MCF 10A (cell line): ENCODE results near the gene GRM5. TPM values are rescaled to one million over a fixed set of nuclear protein-coding genes. Genes with fewer than 3 reads are reported as not detected.
"Not testable (repeated sequence)": the region's sequence is repeated elsewhere in the genome, so short reads cannot be mapped to it uniquely, and the experiment has no call there.

Source experiments
- BruUV-seq: library from RNA; stranded (reverse); fragments of 400-500 nt; replicated peaks from 2 replicates; lab custom pipeline; 2021; lab: Mats Ljungman, UMichigan
- CTCF ChIA-PET: fragments of 300-600 bp; sonication (Branson Sonifier 250); formaldehyde crosslinking; extraction: SDS; loops from one replicate; lab custom pipeline; 2021; ENCODE audit warnings: antibody characterized with exemption, inconsistent platforms; lab: Yijun Ruan, JAX
- POLR2A ChIA-PET: fragments of 300-600, 350-650 bp; sonication (Branson Sonifier 250); formaldehyde crosslinking; extraction: SDS; loops from one replicate; lab custom pipeline; 2020; ENCODE audit warnings: antibody characterized with exemption, inconsistent platforms; lab: Yijun Ruan, JAX
- DNase-seq: peaks from one replicate; pipeline ENCODE4 v3.0.0-alpha.2; 2018; ENCODE audit not compliant: unreplicated experiment
- H3K27ac Mint-ChIP-seq: one replicate; pipeline ENCODE4 v1.8.0; 2022; ENCODE audit warnings: mild to moderate bottlenecking, low read depth, mixed read lengths; ENCODE audit not compliant: unreplicated experiment
- H3K27me3 Mint-ChIP-seq: one replicate; pipeline ENCODE4 v1.8.0; 2022; ENCODE audit warnings: mixed read lengths; ENCODE audit not compliant: insufficient read depth, unreplicated experiment
- H3K36me3 Mint-ChIP-seq: one replicate; pipeline ENCODE4 v1.8.0; 2022; ENCODE audit warnings: mild to moderate bottlenecking, moderate library complexity, mixed read lengths; ENCODE audit not compliant: insufficient read depth, unreplicated experiment
- H3K4me1 Mint-ChIP-seq: one replicate; pipeline ENCODE4 v1.8.0; 2022; ENCODE audit warnings: mixed read lengths; ENCODE audit not compliant: insufficient read depth, unreplicated experiment
- H3K4me3 Mint-ChIP-seq: one replicate; pipeline ENCODE4 v1.8.0; 2022; ENCODE audit warnings: mild to moderate bottlenecking, moderate library complexity, mixed read lengths; ENCODE audit not compliant: unreplicated experiment
- H3K9me3 Mint-ChIP-seq: one replicate; pipeline ENCODE4 v1.8.0; 2022; ENCODE audit warnings: mixed read lengths; ENCODE audit not compliant: unreplicated experiment
- intact Hi-C: fragments of 100-400 bp; cut with micrococcal nuclease; formaldehyde crosslinking; loops from 2 replicates; pipeline ENCODE4 v1.14.1; 2022
- total RNA-seq: library from RNA; stranded (reverse); gene quantifications from 2 replicates; pipeline ENCODE4 v1.2.3, GENCODE V29; 2022
- TF ChIP-seq, protein P1 (sequence below): fragments of 200-600 bp; IDR thresholded peaks from one replicate; pipeline ENCODE4 v1.8.0; 2022; ENCODE audit warnings: antibody characterized with exemption, mild to moderate bottlenecking; ENCODE audit not compliant: unreplicated experiment

The GRM5 gene
- total RNA-seq, 1 experiment from 2014 or later: not detected

DNA sequence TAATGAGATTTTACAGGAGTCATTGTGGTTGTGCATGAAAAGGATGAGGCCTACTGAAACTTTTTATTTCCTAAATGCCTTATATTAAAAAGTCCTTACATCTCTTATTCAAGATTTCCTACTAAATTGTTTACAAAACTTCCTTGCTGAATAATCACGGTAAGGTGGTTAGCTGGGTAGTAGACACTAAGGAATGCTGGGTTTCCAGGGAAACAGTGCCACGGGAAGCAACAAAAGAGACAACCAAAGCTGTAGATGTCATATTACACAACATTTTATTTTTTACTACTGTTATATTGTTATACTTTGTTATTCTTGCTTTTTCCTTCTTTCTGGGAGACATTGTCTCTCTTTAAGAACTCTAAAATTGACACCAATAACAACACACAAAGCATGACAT, 36.1 kb downstream of the GRM5 start:
- intact Hi-C loops, BruUV-seq: not testable (repeated sequence)

DNA sequence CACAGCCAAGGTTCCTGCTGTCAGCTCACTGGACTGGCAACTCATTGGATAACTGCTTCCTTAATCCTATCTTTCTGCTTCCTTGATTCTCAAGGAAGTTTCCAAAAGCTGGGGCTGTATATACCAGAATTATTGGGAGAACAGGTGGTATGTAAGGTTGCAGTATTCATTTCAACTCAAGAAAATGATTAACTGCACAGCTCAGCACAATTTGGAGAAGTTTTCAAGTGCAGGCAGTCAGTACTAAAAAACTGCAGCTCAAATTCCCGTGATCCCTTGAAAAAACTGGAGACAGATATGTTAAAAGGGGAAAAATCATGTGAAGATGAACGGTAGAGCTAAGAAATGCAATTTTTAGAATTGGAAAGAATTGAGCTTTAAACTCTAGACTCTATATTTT, 44.4 kb downstream of the GRM5 start:
- POLR2A ChIA-PET: no interaction called here
- Mint-ChIP-seq H3K9me3 (no peaks in the 10 kb centered on the region), H3K36me3 (no peaks in the 10 kb centered on the region), H3K4me1 (no peaks in the 10 kb centered on the region), H3K4me3 (no peak overlapping the region), H3K27ac (no peak overlapping the region), H3K27me3 (peaks cover 16% of the 10 kb centered on the region)
- TF ChIP-seq, protein P1, sequence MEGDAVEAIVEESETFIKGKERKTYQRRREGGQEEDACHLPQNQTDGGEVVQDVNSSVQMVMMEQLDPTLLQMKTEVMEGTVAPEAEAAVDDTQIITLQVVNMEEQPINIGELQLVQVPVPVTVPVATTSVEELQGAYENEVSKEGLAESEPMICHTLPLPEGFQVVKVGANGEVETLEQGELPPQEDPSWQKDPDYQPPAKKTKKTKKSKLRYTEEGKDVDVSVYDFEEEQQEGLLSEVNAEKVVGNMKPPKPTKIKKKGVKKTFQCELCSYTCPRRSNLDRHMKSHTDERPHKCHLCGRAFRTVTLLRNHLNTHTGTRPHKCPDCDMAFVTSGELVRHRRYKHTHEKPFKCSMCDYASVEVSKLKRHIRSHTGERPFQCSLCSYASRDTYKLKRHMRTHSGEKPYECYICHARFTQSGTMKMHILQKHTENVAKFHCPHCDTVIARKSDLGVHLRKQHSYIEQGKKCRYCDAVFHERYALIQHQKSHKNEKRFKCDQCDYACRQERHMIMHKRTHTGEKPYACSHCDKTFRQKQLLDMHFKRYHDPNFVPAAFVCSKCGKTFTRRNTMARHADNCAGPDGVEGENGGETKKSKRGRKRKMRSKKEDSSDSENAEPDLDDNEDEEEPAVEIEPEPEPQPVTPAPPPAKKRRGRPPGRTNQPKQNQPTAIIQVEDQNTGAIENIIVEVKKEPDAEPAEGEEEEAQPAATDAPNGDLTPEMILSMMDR: no peak
- intact Hi-C loops: no loop called here
- no peak for DNase-seq
- CTCF ChIA-PET: no interaction called here
- BruUV-seq: no TSS peak

More for the DNA sequence above, 36.1 kb downstream of the GRM5 start:
- CTCF ChIA-PET, POLR2A ChIA-PET, H3K27ac Mint-ChIP-seq, H3K27me3 Mint-ChIP-seq, H3K9me3 Mint-ChIP-seq, H3K4me1 Mint-ChIP-seq, DNase-seq, H3K4me3 Mint-ChIP-seq, H3K36me3 Mint-ChIP-seq: not testable (repeated sequence)

DNA sequence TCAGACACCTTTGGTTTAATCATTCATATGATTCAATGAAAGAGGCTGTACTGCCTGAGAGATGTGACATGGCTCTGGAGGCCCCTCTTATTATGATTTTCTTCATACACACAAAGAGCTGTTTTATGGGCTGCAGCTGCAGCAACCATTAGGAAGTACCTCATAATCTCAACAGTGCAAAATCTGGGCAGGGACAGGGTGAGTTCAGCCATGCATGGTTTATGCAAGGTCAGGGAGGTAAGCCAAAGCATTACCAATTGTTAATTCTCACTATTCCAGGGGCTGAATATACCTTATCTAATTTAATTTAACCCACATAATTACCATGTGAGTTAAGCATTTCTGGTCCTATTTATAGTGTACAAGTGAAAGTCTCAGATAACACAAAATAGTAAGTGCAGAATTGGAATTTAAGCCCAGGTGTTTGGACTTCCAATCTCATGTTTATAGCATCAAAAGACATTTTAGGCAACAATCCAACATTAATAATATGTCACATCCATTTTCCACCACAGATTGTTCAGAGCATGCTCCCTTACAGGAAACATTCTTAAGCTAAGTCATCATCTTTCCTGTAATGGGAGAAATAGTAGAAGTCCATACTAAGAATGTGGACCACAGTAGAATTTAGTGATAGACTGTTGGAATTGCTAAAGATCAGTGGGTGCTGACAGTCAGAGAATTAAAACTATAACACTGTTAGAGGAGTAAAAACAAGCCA, 45.8 kb downstream of the GRM5 start:
- POLR2A ChIA-PET, H3K36me3 Mint-ChIP-seq, BruUV-seq, H3K4me1 Mint-ChIP-seq, H3K4me3 Mint-ChIP-seq, intact Hi-C loops, H3K9me3 Mint-ChIP-seq, H3K27ac Mint-ChIP-seq, DNase-seq, CTCF ChIA-PET: not testable (repeated sequence)
- peaks cover 16% of the 10 kb centered on the region for H3K27me3 Mint-ChIP-seq

DNA sequence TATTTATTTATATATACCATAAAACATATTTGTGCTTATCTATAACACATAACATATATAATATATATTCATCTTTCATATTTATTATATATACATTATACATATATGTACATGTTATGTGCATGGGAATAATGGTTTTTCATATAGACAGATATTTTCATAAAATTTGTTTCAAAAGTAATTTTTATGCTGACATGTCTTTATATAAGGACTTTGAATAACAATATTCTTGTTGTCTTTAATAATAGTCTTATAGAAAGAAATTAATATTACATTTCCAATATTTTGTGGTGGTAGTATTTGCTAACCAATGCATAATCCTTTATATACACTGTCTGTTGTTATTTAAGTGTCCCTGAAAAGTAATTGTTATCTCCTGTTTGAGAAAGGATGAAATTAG, 49.6 kb downstream of the GRM5 start:
- Mint-ChIP-seq H3K36me3 (no peaks in the 10 kb centered on the region), H3K4me1 (no peaks in the 10 kb centered on the region), H3K9me3 (no peaks in the 10 kb centered on the region), H3K27me3 (peaks cover 16% of the 10 kb centered on the region), H3K4me3 (no peak overlapping the region), H3K27ac (no peak overlapping the region)
- intact Hi-C loops: no loop called here
- no TSS peak for BruUV-seq
- DNase-seq: no peak
- TF ChIP-seq, protein P1: no peak
- POLR2A ChIA-PET: no interaction called here
- CTCF ChIA-PET: no interaction called here

DNA sequence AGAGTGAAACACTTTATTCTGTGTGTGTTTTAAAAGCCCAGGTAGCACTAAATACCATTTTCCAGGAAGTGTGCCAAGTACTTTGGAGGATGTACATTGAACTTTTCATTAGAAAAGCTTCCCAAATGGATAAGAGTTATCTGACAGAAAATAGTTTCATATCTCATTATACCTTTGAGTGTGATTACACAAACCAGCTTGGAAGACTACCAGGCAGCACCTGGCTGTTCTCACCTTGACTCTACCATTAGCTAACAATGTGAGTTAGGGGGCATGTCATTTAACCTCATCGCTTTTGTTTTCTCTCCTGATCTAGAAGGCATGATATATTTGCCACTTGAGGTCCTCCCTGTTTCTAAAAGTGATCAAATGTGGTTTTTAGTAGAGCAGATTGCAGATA, 50.2 kb downstream of the GRM5 start:
- intact Hi-C loops: no loop called here
- BruUV-seq: no TSS peak
- ChIA-PET CTCF (no interaction called here), POLR2A (no interaction called here)
- H3K27ac Mint-ChIP-seq: no peak overlapping the region
- peaks cover 16% of the 10 kb centered on the region for H3K27me3 Mint-ChIP-seq
- DNase-seq: no peak
- no peaks in the 10 kb centered on the region for H3K4me1 Mint-ChIP-seq
- no peaks in the 10 kb centered on the region for H3K9me3 Mint-ChIP-seq
- no peak overlapping the region for H3K4me3 Mint-ChIP-seq
- no peaks in the 10 kb centered on the region for H3K36me3 Mint-ChIP-seq
- TF ChIP-seq, protein P1: no peak

DNA sequence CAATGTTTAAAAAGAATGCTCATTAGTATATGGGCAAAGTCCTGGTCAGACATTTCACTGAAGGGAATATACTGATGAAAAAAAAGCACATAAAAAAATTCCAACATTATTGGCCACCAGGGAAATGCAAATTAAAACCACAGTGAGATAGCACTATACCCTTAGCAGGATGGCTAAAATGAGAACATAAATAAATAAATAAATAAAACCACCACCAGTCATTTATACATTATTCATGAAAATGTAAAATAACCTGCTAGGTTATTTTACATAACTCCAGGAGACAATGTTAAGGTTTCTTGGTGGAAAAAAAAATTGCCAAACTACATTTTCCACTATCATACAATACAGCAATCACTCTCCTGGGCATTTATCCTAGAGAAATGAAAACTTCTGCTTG, 64.9 kb downstream of the GRM5 start:
- H3K9me3 Mint-ChIP-seq, H3K27ac Mint-ChIP-seq, H3K4me3 Mint-ChIP-seq, BruUV-seq, DNase-seq, POLR2A ChIA-PET, H3K4me1 Mint-ChIP-seq, H3K36me3 Mint-ChIP-seq, intact Hi-C loops, CTCF ChIA-PET: not testable (repeated sequence)
- H3K27me3 Mint-ChIP-seq: peaks cover 36% of the 10 kb centered on the region
